ENCODE data around the gene PTPRN2.

PTPRN2 gene

DNA sequence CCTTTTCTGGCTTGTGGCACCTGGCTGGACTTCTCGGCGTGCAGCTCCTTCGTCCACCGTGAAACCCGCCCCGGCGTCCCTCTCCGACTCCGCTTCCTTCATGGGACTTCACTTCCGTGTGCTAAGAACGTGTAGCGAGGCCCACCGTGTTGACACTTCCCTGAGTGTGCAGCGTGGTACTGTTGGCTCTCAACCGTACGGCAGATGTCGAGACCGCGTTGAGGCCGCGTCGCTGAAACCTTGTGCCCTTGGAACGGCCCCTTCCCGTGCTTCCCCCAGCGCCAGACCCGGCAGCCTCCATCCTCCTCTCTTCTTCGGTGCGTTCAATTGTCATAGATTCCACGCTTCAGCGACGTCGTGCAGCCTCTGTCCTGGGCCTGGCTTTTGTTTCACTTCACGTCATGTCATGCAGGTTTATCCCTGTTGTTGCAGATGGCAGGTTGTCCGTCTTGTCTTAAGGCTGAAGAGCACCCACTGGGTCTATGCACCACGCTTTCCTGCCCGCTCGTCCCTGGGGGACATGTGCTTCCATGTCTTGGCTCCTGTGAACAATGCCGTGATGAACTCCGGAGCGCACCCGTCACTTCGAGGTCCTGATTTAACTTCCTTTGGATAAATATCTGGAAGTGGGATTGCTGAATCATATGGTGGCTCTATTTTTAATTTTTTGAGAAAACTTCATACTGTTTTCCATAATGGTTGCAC lies 785.5 kb downstream of the PTPRN2 start:
- Mint-ChIP-seq H3K9me3 (no peaks in the 10 kb centered on the region), H3K4me3 (no peak overlapping the region), H3K4me1 (no peaks in the 10 kb centered on the region), H3K27me3 (peaks cover 35% of the 10 kb centered on the region), H3K27ac (ENCODE audit: low read depth) (no peak overlapping the region), H3K36me3 (ENCODE audit: insufficient read depth) (peaks cover 2% of the 10 kb centered on the region)
- ATAC-seq (replicated peaks; ENCODE audit: extremely low read depth, poor library complexity, severe bottlenecking): no peak
- no peak for DNase-seq (ENCODE audit: low spot score in 2 of 2)

DNA sequence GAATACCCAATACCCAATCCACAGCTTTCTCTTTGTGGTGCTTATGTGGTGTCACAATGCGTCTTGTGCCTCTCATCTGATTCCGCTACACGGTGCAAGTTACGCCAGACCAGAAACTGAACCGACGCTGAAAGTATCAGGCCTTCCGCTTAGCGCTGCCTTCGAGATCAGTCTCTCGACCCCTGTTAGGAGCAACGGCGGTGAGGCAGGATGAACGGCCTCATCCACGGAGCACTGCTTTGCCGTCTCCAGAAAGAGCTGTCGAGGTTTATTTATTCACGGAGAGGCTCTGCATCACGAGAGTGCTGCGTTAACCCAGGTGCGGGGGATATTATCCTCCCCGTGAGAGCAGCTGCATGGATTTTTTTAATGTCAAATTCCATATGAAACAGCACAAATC lies 786.5 kb downstream of the PTPRN2 start:
- H3K27ac Mint-ChIP-seq (ENCODE audit: low read depth): no peak overlapping the region
- no peak for ATAC-seq (replicated peaks; ENCODE audit: extremely low read depth, poor library complexity, severe bottlenecking)

DNA sequence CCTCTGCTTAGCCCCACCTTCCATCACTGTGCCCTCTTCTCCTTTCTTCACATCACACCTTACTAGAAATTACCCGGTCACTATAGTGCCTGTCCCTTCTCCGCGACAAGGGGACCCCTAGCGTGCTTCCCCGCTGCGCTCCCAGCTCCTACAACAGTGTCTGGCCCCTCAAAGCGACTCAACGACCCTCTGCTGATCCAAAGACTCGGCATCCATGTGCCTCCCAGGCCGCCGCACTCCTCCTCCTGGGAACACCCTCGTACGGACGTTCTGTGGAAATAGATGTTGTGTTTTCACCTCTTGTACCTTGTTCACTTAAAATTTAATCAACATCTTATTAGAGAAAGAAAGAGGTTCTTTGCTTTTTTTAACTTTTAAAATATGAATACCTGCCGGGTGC lies 787.3 kb downstream of the PTPRN2 start:
- Mint-ChIP-seq H3K27ac (ENCODE audit: low read depth) (no peak overlapping the region), H3K27me3 (peaks cover 32% of the 10 kb centered on the region), H3K4me1 (no peaks in the 10 kb centered on the region), H3K36me3 (ENCODE audit: insufficient read depth) (peaks cover 2% of the 10 kb centered on the region), H3K4me3 (no peak overlapping the region), H3K9me3 (no peaks in the 10 kb centered on the region)
- ATAC-seq (replicated peaks; ENCODE audit: extremely low read depth, poor library complexity, severe bottlenecking) (no peak), DNase-seq (ENCODE audit: low spot score in 2 of 2) (no peak)

More for the DNA sequence above, 786.5 kb downstream of the PTPRN2 start:
- no peak for DNase-seq (ENCODE audit: low spot score in 2 of 2)
- Mint-ChIP-seq H3K9me3 (no peaks in the 10 kb centered on the region), H3K27me3 (peaks cover 35% of the 10 kb centered on the region), H3K4me1 (no peaks in the 10 kb centered on the region), H3K4me3 (no peak overlapping the region), H3K36me3 (ENCODE audit: insufficient read depth) (peaks cover 2% of the 10 kb centered on the region)

DNA sequence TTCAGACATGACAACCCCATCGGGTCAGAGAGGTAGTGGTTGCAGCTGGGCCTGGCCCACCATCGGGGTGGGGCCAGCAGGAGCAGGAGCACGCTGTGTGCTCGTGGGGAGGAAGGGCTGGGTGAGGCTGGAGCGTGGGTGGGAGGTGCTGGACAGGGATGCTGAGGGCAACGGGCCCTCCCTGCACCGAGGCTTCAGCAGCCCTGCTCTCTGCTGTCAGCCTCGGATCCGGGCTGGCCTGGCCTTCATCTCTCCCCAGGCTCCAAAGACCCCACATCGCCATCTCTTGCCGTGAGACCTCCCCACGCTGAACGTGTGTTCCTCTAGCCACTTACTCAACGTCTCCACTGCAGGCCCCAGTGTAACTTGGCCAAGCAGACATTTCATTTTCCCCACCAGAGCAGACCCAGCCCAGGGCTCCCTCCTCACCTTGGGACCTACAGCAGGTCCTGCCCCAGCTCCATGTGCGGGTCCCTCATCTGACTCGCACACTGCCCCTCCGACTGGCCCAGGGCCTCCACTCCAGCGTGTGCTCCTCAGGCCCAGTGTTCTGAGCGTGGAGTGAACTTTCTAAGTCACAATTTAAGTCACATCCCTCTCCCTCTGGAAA lies 788.4 kb downstream of the PTPRN2 start:
- Mint-ChIP-seq H3K27me3 (peaks cover 22% of the 10 kb centered on the region), H3K27ac (ENCODE audit: low read depth) (no peak overlapping the region), H3K36me3 (ENCODE audit: insufficient read depth) (peaks cover 2% of the 10 kb centered on the region), H3K9me3 (no peaks in the 10 kb centered on the region), H3K4me1 (no peaks in the 10 kb centered on the region), H3K4me3 (no peak overlapping the region)
- DNase-seq (ENCODE audit: low spot score in 2 of 2): no peak
- no peak for ATAC-seq (replicated peaks; ENCODE audit: extremely low read depth, poor library complexity, severe bottlenecking)

DNA sequence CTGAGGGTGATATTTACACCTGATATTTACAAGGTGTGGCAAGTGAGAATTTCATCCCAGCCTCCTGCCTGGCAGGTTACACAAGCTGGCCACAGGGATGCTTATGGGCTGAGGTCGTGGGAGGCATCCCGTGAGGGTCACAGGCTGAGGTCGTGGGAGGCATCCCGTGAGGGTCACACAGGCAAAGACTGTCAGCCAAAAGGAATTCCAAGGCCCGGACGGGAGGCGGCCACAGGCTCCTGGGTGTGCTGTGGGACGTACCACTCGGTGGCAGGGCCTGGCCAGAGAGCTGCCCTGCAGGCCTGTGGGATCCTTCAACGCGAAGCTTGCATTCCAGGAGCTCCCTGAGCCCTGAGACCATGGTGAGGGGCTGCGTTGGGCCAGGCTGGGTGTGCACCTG lies 790.3 kb downstream of the PTPRN2 start:
- H3K4me1 Mint-ChIP-seq: no peaks in the 10 kb centered on the region
- DNase-seq (ENCODE audit: low spot score in 2 of 2) (no peak), ATAC-seq (replicated peaks; ENCODE audit: extremely low read depth, poor library complexity, severe bottlenecking) (no peak)
- H3K36me3 Mint-ChIP-seq (ENCODE audit: insufficient read depth): peaks cover 2% of the 10 kb centered on the region
- H3K27ac Mint-ChIP-seq (ENCODE audit: low read depth): no peak overlapping the region
- no peaks in the 10 kb centered on the region for H3K9me3 Mint-ChIP-seq
- H3K4me3 Mint-ChIP-seq: no peak overlapping the region
- H3K27me3 Mint-ChIP-seq: peaks cover 22% of the 10 kb centered on the region

DNA sequence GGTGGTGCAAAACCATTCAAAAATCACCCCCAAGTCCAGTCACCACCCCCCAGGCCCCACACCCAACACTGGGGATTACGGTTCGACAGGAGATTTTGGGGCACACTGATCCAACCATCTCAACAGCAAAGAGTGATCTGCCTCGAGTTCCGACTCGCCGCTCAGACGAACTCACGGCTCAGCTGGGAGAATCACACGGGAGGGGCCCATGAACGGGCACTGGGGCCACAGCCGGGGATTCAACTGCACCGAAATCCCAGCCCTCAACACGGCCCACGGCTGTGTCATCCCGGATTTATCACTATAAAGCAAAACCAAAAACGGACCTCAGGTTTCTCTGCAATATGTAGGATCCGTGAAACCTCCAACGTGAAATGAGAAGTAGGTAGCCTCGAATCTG lies 790.8 kb downstream of the PTPRN2 start:
- H3K9me3 Mint-ChIP-seq: no peaks in the 10 kb centered on the region
- H3K4me3 Mint-ChIP-seq: no peak overlapping the region
- DNase-seq (ENCODE audit: low spot score in 2 of 2) (no peak), ATAC-seq (replicated peaks; ENCODE audit: extremely low read depth, poor library complexity, severe bottlenecking) (no peak)
- peaks cover 22% of the 10 kb centered on the region for H3K27me3 Mint-ChIP-seq
- H3K27ac Mint-ChIP-seq (ENCODE audit: low read depth): no peak overlapping the region
- H3K36me3 Mint-ChIP-seq (ENCODE audit: insufficient read depth): peaks cover 2% of the 10 kb centered on the region
- no peaks in the 10 kb centered on the region for H3K4me1 Mint-ChIP-seq

DNA sequence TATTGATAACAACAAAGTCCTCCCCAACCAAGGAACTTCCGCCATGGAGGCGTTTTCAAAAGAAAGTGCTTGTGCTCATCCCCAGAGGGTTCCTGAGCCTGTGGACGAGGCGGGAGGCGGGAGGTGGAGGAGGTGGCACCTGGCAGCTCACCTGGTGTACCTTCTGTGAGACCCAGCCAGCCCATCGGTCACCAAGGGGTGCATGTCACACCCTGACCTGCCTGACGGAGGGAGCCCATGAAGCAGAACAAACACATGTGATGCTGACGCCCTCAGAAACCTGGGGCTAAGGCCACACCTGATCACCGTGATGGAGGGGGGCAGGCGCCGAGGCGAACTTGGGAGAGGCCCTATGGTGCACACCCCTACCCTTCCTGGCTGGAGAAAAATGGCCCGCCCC lies 792.0 kb downstream of the PTPRN2 start:
- H3K27ac Mint-ChIP-seq (ENCODE audit: low read depth): no peak overlapping the region
- no peaks in the 10 kb centered on the region for H3K4me1 Mint-ChIP-seq
- DNase-seq (ENCODE audit: low spot score in 2 of 2): no peak
- H3K27me3 Mint-ChIP-seq: peaks cover 22% of the 10 kb centered on the region
- ATAC-seq (replicated peaks; ENCODE audit: extremely low read depth, poor library complexity, severe bottlenecking): no peak
- peaks cover 2% of the 10 kb centered on the region for H3K36me3 Mint-ChIP-seq (ENCODE audit: insufficient read depth)
- no peaks in the 10 kb centered on the region for H3K9me3 Mint-ChIP-seq
- no peak overlapping the region for H3K4me3 Mint-ChIP-seq

DNA sequence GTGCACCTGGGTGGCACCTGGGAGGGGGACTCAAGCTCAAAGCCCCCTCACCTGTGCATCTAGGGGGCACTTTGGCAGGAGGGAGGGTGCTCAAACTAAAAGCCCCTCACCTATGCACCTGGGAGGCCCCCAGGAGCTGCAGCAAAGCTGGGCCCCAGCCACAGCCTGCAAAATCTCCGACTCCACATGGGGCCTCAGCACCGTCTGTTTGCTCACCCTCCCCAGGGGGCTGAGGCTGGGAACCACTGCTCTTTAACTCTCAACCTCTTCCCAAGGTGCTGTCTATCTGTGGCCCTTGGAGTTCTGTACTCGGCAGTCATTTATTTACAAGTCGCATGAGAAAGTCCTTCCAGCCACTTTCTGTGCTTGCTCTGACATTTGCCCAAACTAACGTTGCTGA lies 792.4 kb downstream of the PTPRN2 start:
- ATAC-seq (replicated peaks; ENCODE audit: extremely low read depth, poor library complexity, severe bottlenecking) (no peak), DNase-seq (ENCODE audit: low spot score in 2 of 2) (no peak)
- H3K9me3 Mint-ChIP-seq: no peaks in the 10 kb centered on the region
- H3K4me1 Mint-ChIP-seq: no peaks in the 10 kb centered on the region
- no peak overlapping the region for H3K4me3 Mint-ChIP-seq
- no peak overlapping the region for H3K27ac Mint-ChIP-seq (ENCODE audit: low read depth)
- H3K27me3 Mint-ChIP-seq: peaks cover 18% of the 10 kb centered on the region
- H3K36me3 Mint-ChIP-seq (ENCODE audit: insufficient read depth): no peaks in the 10 kb centered on the region

DNA sequence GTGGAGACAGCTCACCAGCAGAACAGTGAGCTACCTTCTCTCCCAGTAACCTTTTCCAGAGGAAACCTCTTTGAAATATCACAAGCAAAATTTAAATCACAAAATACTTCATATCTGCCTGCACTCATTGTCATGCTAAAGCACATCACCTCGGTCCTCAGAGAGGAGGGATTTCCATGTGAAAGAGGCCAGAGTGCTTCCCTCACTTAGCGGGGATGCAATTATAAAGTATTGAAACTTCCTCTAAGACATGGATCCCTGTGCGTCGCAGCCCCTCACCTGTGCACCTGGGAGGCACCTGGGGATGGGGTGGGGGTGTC lies 792.9 kb downstream of the PTPRN2 start:
- Mint-ChIP-seq H3K4me1 (no peaks in the 10 kb centered on the region), H3K27me3 (peaks cover 13% of the 10 kb centered on the region), H3K4me3 (no peak overlapping the region), H3K9me3 (no peaks in the 10 kb centered on the region), H3K36me3 (ENCODE audit: insufficient read depth) (no peaks in the 10 kb centered on the region), H3K27ac (ENCODE audit: low read depth) (no peak overlapping the region)
- ATAC-seq (replicated peaks; ENCODE audit: extremely low read depth, poor library complexity, severe bottlenecking) (no peak), DNase-seq (ENCODE audit: low spot score in 2 of 2) (no peak)

DNA sequence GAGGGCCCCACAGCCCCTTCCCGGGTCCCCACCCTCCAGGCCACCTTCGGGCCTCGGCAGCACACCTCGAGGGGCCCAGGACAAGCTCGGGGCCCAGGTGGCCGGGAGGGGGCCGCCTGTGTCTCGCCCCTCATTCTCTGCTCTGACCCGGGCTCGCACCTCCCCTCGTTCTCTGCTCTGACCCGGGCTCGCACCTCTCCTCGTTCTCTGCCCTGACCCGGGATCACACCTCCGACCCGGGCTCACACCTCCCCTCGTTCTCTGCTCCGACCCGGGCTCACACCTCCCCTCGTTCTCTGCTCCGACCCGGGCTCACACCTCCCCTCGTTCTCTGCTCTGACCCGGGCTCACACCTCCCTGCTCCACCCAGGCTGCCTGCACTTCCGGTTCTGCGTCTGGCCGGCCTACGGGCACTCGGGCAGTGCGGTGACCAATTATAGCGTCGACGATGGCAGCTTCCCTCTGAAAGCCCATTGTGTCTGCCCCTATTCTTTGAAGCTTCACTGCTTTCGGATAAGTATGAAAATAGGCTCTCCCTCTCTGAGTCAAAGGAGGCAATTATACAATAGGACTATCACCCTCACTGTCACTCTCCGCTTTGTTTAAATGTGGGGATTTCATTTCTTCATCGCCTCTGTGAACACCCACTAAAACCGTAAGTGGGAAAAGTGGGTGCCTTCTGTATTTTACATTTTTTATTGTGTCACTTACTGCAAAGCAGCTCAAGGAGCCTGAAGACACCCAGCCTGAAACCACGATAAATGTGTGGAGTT lies 793.5 kb downstream of the PTPRN2 start:
- DNase-seq (ENCODE audit: low spot score in 2 of 2) (no peak), ATAC-seq (replicated peaks; ENCODE audit: extremely low read depth, poor library complexity, severe bottlenecking) (no peak)
- Mint-ChIP-seq H3K27me3 (peaks cover 8% of the 10 kb centered on the region), H3K27ac (ENCODE audit: low read depth) (no peak overlapping the region), H3K36me3 (ENCODE audit: insufficient read depth) (no peaks in the 10 kb centered on the region), H3K4me3 (no peak overlapping the region), H3K9me3 (no peaks in the 10 kb centered on the region), H3K4me1 (no peaks in the 10 kb centered on the region)

DNA sequence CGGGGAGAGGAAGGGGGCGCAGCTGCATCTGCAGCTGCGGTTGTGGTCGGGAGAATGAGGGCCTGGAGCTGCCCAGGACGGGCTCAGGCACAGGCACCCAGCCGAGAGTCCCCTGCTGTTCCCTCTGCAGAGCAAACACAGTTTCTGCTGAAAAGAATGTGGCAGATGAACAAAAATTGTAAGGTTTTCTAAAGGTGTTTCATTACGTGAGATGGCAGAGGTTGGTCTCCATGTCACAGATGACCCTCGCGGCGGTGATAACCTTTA lies 794.6 kb downstream of the PTPRN2 start:
- no peaks in the 10 kb centered on the region for H3K27me3 Mint-ChIP-seq
- H3K4me3 Mint-ChIP-seq: no peak overlapping the region
- no peaks in the 10 kb centered on the region for H3K9me3 Mint-ChIP-seq
- no peak for DNase-seq (ENCODE audit: low spot score in 2 of 2)
- H3K4me1 Mint-ChIP-seq: no peaks in the 10 kb centered on the region
- no peak for ATAC-seq (replicated peaks; ENCODE audit: extremely low read depth, poor library complexity, severe bottlenecking)
- H3K27ac Mint-ChIP-seq (ENCODE audit: low read depth): no peak overlapping the region
- no peaks in the 10 kb centered on the region for H3K36me3 Mint-ChIP-seq (ENCODE audit: insufficient read depth)

DNA sequence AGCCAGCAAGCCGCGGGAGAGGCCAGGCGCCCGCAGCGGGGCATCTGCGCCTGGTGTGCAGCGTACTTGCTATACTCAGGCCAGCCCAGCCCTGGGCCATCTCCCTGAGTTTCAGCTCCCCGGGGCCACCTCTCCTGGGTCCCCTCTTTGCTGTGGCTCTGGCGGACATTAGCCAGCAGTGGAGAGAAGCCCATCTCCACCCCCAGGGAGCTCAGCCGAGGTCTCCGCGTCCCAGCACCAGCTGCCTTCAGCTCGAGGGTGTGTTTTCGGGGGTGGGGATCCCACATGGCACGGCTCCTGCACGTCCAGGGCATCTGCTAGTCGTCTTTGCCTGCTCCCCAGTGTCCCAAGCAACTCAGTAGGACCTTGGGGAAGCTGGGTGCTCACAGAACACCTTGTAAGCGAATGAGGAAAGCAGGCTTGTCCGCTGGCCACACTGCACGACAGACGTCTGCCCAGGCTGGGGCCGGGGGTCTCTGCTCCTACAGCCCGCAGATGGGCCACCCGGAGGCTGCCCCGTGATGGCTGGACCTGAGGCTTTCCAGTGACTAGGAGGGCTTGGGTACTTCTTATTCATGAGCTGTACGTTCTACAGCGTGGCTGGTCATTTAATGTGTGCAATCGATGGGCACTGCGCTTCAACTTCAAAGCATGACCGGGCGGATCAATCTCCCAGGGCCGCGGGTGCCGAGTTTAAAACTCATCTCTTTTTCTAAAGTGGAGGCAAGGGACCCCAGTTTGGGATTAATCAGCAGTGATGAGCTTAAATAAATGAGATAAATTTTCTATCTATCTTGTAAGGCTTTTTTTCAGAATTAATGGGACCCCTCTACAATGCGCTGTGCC lies 795.2 kb downstream of the PTPRN2 start:
- no peak for DNase-seq (ENCODE audit: low spot score in 2 of 2)
- no peaks in the 10 kb centered on the region for H3K27me3 Mint-ChIP-seq
- H3K36me3 Mint-ChIP-seq (ENCODE audit: insufficient read depth): no peaks in the 10 kb centered on the region
- ATAC-seq (replicated peaks; ENCODE audit: extremely low read depth, poor library complexity, severe bottlenecking): no peak
- no peak overlapping the region for H3K4me3 Mint-ChIP-seq
- H3K4me1 Mint-ChIP-seq: no peaks in the 10 kb centered on the region
- no peak overlapping the region for H3K27ac Mint-ChIP-seq (ENCODE audit: low read depth)
- no peaks in the 10 kb centered on the region for H3K9me3 Mint-ChIP-seq

Data from central memory CD8-positive, alpha-beta T cell (primary cell).